Effector CD4-positive, alpha-beta T cell (primary cell): ENCODE results near the gene PHYKPL.

Experiments
- DNase-seq: peaks from one replicate; pipeline ENCODE4 v3.0.0-alpha.2; 2020

The PHYKPL gene

DNA sequence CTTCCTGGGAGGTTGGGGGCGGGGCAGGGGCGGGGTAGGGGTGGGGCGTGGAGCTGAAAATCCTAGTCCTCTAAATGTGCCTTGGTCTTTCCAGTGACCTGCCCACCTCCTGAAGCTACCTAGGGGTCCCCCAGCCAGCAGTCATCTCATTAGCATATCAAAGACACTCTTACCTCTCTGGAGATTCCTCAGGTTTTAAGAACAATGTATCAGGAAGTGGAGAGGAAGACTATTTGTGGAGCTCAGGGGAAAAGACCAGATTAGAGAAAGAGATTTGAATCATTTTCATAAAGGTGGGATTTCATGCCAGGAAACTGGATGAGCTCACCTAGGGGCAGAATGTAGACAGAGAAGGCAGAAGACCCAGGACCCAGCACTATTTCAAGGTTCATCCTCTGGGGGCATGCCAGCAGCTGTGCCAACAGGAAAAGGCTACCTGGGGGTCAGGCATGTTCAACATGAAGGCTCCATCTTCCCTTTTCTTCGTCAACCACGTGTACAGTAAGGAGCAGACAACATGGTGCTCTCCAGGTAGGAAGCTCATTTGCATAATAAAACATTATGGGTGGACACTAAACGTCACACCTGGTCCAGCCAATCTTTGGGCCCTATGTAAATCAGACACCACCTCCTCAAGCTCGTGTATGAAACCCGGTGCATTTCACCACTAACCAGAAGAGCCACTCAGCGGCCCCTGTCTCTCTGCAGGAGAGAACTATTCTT, 52.3 kb downstream of the PHYKPL start:
- DNase-seq = no peak

- DNase-seq = no peak
These were observed 55.0 kb downstream of the PHYKPL start for GRCh38 chr5:178177569-178177968.

GRCh38 chr5:178176791-178177190, 55.8 kb downstream of the PHYKPL start:
- DNase-seq = no peak

GRCh38 chr5:178174456-178174855, 58.1 kb downstream of the PHYKPL start:
- DNase-seq = no peak

DNA sequence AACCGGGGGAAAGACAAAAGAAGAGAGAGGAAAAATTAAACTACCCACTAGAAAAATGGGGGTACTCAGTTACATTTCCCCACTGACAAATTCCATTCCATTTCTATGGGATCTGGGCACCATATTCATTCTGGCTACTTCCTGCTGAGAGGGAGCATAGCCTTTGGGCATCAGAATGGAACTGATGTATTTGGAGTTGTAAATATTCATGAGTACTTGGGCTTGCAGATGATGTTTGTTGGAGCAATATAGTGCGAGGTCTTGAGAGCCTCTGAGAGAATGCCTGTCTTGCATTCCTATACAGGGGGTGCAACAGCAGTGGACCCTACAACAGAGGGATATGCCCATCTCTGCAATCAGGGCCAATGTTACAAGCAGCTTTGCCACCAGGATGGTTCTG, 62.1 kb downstream of the PHYKPL start:
- no peak for DNase-seq

GRCh38 chr5:178165581-178165980, 67.0 kb downstream of the PHYKPL start:
- no peak for DNase-seq

DNA sequence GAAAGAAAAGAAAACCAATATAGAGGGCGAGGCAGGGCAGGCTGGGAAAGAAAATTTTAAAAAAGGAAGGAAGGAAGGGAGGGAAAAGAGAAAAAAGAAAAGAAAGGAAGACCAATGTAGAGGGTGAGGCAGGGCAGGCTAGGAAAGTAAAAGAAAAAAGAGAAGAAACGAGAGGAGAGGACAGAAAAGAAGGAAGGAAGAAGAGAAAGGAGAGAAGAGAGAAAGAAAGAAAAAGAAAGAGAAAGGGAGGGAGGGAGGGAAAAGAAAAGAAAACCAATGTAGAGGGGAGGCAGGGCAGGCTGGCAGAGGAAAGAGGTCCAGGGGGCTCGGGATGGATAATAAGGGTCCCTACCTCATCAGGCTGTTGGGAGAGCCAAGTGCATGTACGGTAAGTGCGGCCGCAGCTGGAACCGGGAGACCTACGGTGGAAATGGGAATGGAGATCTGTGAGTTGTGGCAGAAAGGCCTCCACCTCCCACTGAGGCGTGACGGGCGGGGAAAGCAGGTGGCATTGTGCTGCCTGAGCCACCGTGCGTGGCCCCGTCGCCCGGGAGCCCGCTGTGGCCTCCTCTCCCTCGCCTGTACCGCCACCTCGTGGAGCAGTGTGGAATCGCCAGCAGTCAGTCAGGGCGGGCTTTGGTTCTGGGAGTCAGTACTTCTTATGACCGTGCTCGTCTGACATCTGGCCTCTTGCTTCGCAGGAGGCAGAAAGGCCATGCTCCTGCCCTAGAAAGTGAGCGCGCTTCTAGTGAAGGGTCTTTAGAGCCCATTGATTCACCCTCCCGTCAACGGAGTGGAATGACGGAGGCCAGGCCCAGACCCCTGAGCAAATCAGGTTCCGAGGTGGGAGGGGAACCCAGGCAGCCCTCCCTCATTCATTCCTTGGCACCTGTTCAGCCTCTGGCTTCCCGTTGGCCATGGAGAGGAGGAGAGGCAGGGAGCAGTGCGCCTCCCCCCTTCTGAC, 68.5 kb downstream of the PHYKPL start:
- DNase-seq = peak; percentile 88

DNA sequence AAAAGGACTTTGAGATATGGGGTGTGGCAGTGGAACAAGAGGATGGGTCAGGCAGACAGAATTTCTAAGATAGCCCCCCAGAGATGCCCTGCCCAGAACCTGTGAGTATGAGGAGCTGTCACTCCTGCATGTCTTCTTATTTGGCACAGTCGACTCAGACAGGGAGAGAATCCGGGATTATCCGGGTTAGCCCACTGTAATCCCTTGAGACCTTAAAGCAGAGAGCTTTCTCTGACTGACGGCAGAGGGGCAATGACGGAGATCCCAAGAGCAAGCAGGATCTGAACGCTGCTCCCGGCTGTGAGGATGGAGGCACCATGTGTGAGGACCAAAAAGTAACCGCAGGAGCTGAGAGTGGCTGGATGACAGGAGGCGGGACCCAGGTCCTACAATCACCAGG, 70.1 kb downstream of the PHYKPL start:
- no peak for DNase-seq

DNA sequence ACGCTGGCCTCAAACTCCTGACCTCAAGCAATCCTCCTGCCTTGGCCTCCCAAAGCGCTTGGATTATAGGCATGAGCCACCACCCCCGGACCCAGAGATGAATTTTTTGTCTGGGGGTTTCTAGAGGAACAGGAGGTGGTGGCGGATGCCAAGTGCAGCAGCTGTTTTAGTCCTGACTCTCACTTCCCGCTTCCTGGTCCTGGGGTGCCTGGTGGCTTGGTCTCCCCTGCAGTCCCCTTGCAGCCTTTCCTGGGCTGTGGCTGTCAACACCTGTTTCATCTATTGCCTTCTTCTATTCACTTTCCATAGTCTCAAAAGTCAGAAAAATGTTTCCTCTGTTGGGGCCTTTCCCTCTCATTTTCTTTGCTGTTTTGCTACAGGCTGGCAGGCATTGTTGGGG, 72.4 kb downstream of the PHYKPL start:
- no peak for DNase-seq
